ENCODE measurements around the gene CCDC7.
"Not testable (repeated sequence)": the region's sequence is repeated elsewhere in the genome, so short reads cannot be mapped to it uniquely, and the experiment has no call there.

The CCDC7 gene

GRCh38 chr10:32577448-32577847 is 131.5 kb downstream of the CCDC7 start:
- H3K4ac ChIP-seq (ENCODE audit: low read length) = no peak overlapping the region
- no peaks in the 10 kb centered on the region for H3K36me3 ChIP-seq (replicated peaks in 1 of 2; ENCODE audit: control insufficient read depth in 2 of 2, insufficient read depth in 2 of 2, low read length in 2 of 2)
- H2BK12ac ChIP-seq (ENCODE audit: low read length) = no peak overlapping the region
- H3K14ac ChIP-seq (ENCODE audit: low read length) = no peak overlapping the region
- no peak overlapping the region for H4K8ac ChIP-seq (ENCODE audit: low read depth, low read length)
- H3K9ac ChIP-seq (ENCODE audit: low read depth, low read length, poor library complexity) = no peak overlapping the region
- H4K91ac ChIP-seq (ENCODE audit: low read depth, low read length, poor library complexity) = no peak overlapping the region
- no peak overlapping the region for H3K4me3 ChIP-seq (ENCODE audit: low read length in 2 of 2)
- H2BK120ac ChIP-seq (ENCODE audit: low read depth, low read length) = no peak overlapping the region
- H2BK5ac ChIP-seq (ENCODE audit: low read length) = no peak overlapping the region
- no peak overlapping the region for H2AK5ac ChIP-seq (ENCODE audit: low read depth, low read length)
- H3K27ac ChIP-seq (replicated peaks; ENCODE audit: low read length) = no peak overlapping the region
- no peak for DNase-seq (ENCODE audit: low spot score)
- H3K4me1 ChIP-seq (ENCODE audit: control insufficient read depth in 2 of 2, insufficient read depth in 1 of 2, low read depth in 1 of 2, low read length in 2 of 2) = no peaks in the 10 kb centered on the region
- no peak overlapping the region for H2BK15ac ChIP-seq (ENCODE audit: low read length)
- no peak overlapping the region for H3K23ac ChIP-seq (ENCODE audit: low read depth, low read length, poor library complexity)
- H3K18ac ChIP-seq (ENCODE audit: low read length) = no peak overlapping the region
- no peak overlapping the region for H3K4me2 ChIP-seq (ENCODE audit: insufficient read depth, low read length, poor library complexity, severe bottlenecking)
- no peak overlapping the region for H2AFZ ChIP-seq (ENCODE audit: low read length)
- no peaks in the 10 kb centered on the region for H3K27me3 ChIP-seq (ENCODE audit: control insufficient read depth in 3 of 3, insufficient read depth in 3 of 3, low read depth in 1 of 3, low read length in 3 of 3)
- H3K79me1 ChIP-seq (ENCODE audit: low read depth, low read length) = no peaks in the 10 kb centered on the region
- H3K9me3 ChIP-seq (replicated peaks in 1 of 2; ENCODE audit: control insufficient read depth in 2 of 2, insufficient read depth in 1 of 2, low read depth in 1 of 2, low read length in 2 of 2) = no peaks in the 10 kb centered on the region

DNA sequence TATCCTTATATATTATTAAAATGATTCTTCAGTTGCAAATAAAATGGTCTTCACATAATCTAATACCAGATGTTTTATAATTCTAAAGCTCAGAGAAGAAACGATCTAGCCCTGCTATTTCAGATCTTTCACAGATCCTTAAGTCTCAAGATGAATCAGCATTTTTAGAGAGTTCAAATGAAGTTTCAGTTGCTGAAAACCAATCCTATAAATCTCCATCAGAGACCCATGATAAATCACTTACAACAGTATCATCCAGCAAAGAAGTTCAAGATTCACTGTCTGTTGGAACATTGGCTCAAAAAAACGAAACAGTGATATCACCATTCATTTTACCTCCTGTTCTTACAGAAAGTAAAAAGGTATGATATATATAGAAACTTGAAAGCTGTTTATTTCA is 137.0 kb downstream of the CCDC7 start:
- H2BK120ac ChIP-seq (ENCODE audit: low read depth, low read length) = no peak overlapping the region
- no peak overlapping the region for H4K91ac ChIP-seq (ENCODE audit: low read depth, low read length, poor library complexity)
- H2BK12ac ChIP-seq (ENCODE audit: low read length) = no peak overlapping the region
- H3K27ac ChIP-seq (replicated peaks; ENCODE audit: low read length) = no peak overlapping the region
- no CpG with 5 or more reads among the region's 2 CpGs for WGBS, 2 donors (ENCODE audit: extremely low coverage in 2 of 2, insufficient read length in 2 of 2, insufficient replicate concordance in 1 of 2)
- H3K9me3 ChIP-seq (replicated peaks in 1 of 2; ENCODE audit: control insufficient read depth in 2 of 2, insufficient read depth in 1 of 2, low read depth in 1 of 2, low read length in 2 of 2) = no peaks in the 10 kb centered on the region
- no peak overlapping the region for H2BK5ac ChIP-seq (ENCODE audit: low read length)
- no peak overlapping the region for H2BK15ac ChIP-seq (ENCODE audit: low read length)
- no peak overlapping the region for H3K4me3 ChIP-seq (ENCODE audit: low read length in 2 of 2)
- no peak overlapping the region for H4K8ac ChIP-seq (ENCODE audit: low read depth, low read length)
- no peak overlapping the region for H3K4ac ChIP-seq (ENCODE audit: low read length)
- no peaks in the 10 kb centered on the region for H3K79me1 ChIP-seq (ENCODE audit: low read depth, low read length)
- H3K4me2 ChIP-seq (ENCODE audit: insufficient read depth, low read length, poor library complexity, severe bottlenecking) = no peak overlapping the region
- DNase-seq (ENCODE audit: low spot score) = no peak
- H3K23ac ChIP-seq (ENCODE audit: low read depth, low read length, poor library complexity) = no peak overlapping the region
- H2AFZ ChIP-seq (ENCODE audit: low read length) = no peak overlapping the region
- no peak overlapping the region for H2AK5ac ChIP-seq (ENCODE audit: low read depth, low read length)
- no peaks in the 10 kb centered on the region for H3K4me1 ChIP-seq (ENCODE audit: control insufficient read depth in 2 of 2, insufficient read depth in 1 of 2, low read depth in 1 of 2, low read length in 2 of 2)
- H3K36me3 ChIP-seq (replicated peaks in 1 of 2; ENCODE audit: control insufficient read depth in 2 of 2, insufficient read depth in 2 of 2, low read length in 2 of 2) = no peaks in the 10 kb centered on the region
- H3K14ac ChIP-seq (ENCODE audit: low read length) = no peak overlapping the region
- H3K18ac ChIP-seq (ENCODE audit: low read length) = no peak overlapping the region
- no peak overlapping the region for H3K9ac ChIP-seq (ENCODE audit: low read depth, low read length, poor library complexity)
- H3K27me3 ChIP-seq (ENCODE audit: control insufficient read depth in 3 of 3, insufficient read depth in 3 of 3, low read depth in 1 of 3, low read length in 3 of 3) = no peaks in the 10 kb centered on the region

- not testable (repeated sequence) for H2BK12ac ChIP-seq (ENCODE audit: low read length); H3K36me3 ChIP-seq (replicated peaks in 1 of 2; ENCODE audit: control insufficient read depth in 2 of 2, insufficient read depth in 2 of 2, low read length in 2 of 2); DNase-seq (ENCODE audit: low spot score); H3K4me2 ChIP-seq (ENCODE audit: insufficient read depth, low read length, poor library complexity, severe bottlenecking); H3K27me3 ChIP-seq (ENCODE audit: control insufficient read depth in 3 of 3, insufficient read depth in 3 of 3, low read depth in 1 of 3, low read length in 3 of 3); H3K18ac ChIP-seq (ENCODE audit: low read length); H3K27ac ChIP-seq (replicated peaks; ENCODE audit: low read length); H2BK120ac ChIP-seq (ENCODE audit: low read depth, low read length); H3K4ac ChIP-seq (ENCODE audit: low read length); H2BK15ac ChIP-seq (ENCODE audit: low read length); H3K4me3 ChIP-seq (ENCODE audit: low read length in 2 of 2); H2AK5ac ChIP-seq (ENCODE audit: low read depth, low read length); H3K9ac ChIP-seq (ENCODE audit: low read depth, low read length, poor library complexity); H4K8ac ChIP-seq (ENCODE audit: low read depth, low read length); H2AFZ ChIP-seq (ENCODE audit: low read length); H3K79me1 ChIP-seq (ENCODE audit: low read depth, low read length); H4K91ac ChIP-seq (ENCODE audit: low read depth, low read length, poor library complexity); H2BK5ac ChIP-seq (ENCODE audit: low read length); H3K23ac ChIP-seq (ENCODE audit: low read depth, low read length, poor library complexity); H3K14ac ChIP-seq (ENCODE audit: low read length); H3K4me1 ChIP-seq (ENCODE audit: control insufficient read depth in 2 of 2, insufficient read depth in 1 of 2, low read depth in 1 of 2, low read length in 2 of 2)
- WGBS, 2 donors (ENCODE audit: extremely low coverage in 2 of 2, insufficient read length in 2 of 2, insufficient replicate concordance in 1 of 2) = no CpG with 5 or more reads among the region's 5 CpGs
- H3K9me3 ChIP-seq (replicated peaks in 1 of 2; ENCODE audit: control insufficient read depth in 2 of 2, insufficient read depth in 1 of 2, low read depth in 1 of 2, low read length in 2 of 2) = peaks cover 0 to 18% of the 10 kb centered on the region in 2 donors
These were observed 152.1 kb downstream of the CCDC7 start for GRCh38 chr10:32598022-32598421.

GRCh38 chr10:32600317-32600716 is 154.4 kb downstream of the CCDC7 start:
- no peak overlapping the region for H2BK12ac ChIP-seq (ENCODE audit: low read length)
- no peak overlapping the region for H4K8ac ChIP-seq (ENCODE audit: low read depth, low read length)
- H3K9ac ChIP-seq (ENCODE audit: low read depth, low read length, poor library complexity) = no peak overlapping the region
- no peak overlapping the region for H3K18ac ChIP-seq (ENCODE audit: low read length)
- H3K14ac ChIP-seq (ENCODE audit: low read length) = no peak overlapping the region
- no peak overlapping the region for H2AFZ ChIP-seq (ENCODE audit: low read length)
- H3K4ac ChIP-seq (ENCODE audit: low read length) = no peak overlapping the region
- peaks cover 0 to 18% of the 10 kb centered on the region in 2 donors for H3K9me3 ChIP-seq (replicated peaks in 1 of 2; ENCODE audit: control insufficient read depth in 2 of 2, insufficient read depth in 1 of 2, low read depth in 1 of 2, low read length in 2 of 2)
- H4K91ac ChIP-seq (ENCODE audit: low read depth, low read length, poor library complexity) = no peak overlapping the region
- H2BK15ac ChIP-seq (ENCODE audit: low read length) = no peak overlapping the region
- no peaks in the 10 kb centered on the region for H3K4me1 ChIP-seq (ENCODE audit: control insufficient read depth in 2 of 2, insufficient read depth in 1 of 2, low read depth in 1 of 2, low read length in 2 of 2)
- no peak overlapping the region for H3K4me2 ChIP-seq (ENCODE audit: insufficient read depth, low read length, poor library complexity, severe bottlenecking)
- H3K27ac ChIP-seq (replicated peaks; ENCODE audit: low read length) = no peak overlapping the region
- H3K23ac ChIP-seq (ENCODE audit: low read depth, low read length, poor library complexity) = no peak overlapping the region
- H3K27me3 ChIP-seq (ENCODE audit: control insufficient read depth in 3 of 3, insufficient read depth in 3 of 3, low read depth in 1 of 3, low read length in 3 of 3) = no peaks in the 10 kb centered on the region
- WGBS, 2 donors (ENCODE audit: extremely low coverage in 2 of 2, insufficient read length in 2 of 2, insufficient replicate concordance in 1 of 2) = no CpG with 5 or more reads among the region's 2 CpGs
- no peaks in the 10 kb centered on the region for H3K79me1 ChIP-seq (ENCODE audit: low read depth, low read length)
- H2BK120ac ChIP-seq (ENCODE audit: low read depth, low read length) = no peak overlapping the region
- no peaks in the 10 kb centered on the region for H3K36me3 ChIP-seq (replicated peaks in 1 of 2; ENCODE audit: control insufficient read depth in 2 of 2, insufficient read depth in 2 of 2, low read length in 2 of 2)
- no peak overlapping the region for H2BK5ac ChIP-seq (ENCODE audit: low read length)
- DNase-seq (ENCODE audit: low spot score) = no peak
- no peak overlapping the region for H3K4me3 ChIP-seq (ENCODE audit: low read length in 2 of 2)
- H2AK5ac ChIP-seq (ENCODE audit: low read depth, low read length) = no peak overlapping the region
